Measurements from ENCODE around the gene MAPK9.

Gene MAPK9

GRCh38 chr5:180291943-180292831 lies at the start of gene MAPK9:
Gene MAPK9 (minus strand): TSS chr5:180292083. CDS start chr5:180280561, 11,522 bp downstream.
- DNase-seq: peak; percentile 95

DNA sequence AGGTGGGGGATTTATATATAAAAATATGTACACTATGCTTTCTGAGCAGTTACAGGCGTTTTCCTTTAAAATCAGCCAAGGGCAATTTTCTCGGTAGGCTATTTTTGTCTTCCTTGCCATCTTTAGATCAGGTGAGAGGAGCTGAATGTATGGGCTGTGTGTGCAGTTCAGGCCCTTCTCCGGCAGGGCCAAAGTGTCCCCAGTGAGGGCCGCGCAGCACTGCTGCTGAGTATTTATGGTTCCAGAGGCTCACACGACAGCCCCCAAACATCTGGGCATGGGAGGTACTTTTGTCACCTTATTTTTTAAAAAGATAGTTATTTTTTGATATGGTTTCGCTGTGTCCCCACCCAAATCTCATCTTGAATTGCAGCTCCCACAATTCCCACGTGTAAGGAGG lies 49.7 kb upstream of the MAPK9 start:
- no peak for DNase-seq

GRCh38 chr5:180340856-180341255 lies 49.0 kb upstream of the MAPK9 start:
- DNase-seq: no peak

DNA sequence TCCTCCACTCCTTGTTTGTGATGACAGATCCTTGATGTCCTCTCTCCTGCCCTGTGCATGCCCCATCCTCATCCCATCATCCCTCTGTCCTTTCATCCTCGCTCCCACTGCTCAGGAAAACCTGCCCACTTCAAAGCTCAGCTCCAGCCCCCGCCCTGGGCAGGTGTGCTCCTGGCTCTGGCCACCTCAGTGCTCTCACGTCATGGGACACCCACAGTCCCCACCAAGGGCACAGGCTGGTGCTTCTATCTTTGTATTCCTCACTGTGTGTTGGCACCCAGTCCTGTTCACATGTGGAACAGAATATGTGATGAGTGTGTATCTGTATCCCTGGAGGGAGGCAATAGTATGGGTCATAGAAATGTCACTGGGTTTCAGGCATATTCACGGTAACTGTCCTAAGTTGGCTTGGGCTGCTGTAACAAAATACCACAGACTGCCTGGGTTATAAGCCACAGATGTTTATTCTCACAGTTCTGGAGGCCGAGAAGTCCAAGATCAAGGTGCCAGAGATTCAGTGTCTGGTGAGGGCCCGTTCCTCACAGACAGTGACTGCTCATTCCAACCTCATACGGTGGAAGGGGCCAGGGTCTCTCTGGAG lies 47.8 kb upstream of the MAPK9 start:
- DNase-seq: no peak

DNA sequence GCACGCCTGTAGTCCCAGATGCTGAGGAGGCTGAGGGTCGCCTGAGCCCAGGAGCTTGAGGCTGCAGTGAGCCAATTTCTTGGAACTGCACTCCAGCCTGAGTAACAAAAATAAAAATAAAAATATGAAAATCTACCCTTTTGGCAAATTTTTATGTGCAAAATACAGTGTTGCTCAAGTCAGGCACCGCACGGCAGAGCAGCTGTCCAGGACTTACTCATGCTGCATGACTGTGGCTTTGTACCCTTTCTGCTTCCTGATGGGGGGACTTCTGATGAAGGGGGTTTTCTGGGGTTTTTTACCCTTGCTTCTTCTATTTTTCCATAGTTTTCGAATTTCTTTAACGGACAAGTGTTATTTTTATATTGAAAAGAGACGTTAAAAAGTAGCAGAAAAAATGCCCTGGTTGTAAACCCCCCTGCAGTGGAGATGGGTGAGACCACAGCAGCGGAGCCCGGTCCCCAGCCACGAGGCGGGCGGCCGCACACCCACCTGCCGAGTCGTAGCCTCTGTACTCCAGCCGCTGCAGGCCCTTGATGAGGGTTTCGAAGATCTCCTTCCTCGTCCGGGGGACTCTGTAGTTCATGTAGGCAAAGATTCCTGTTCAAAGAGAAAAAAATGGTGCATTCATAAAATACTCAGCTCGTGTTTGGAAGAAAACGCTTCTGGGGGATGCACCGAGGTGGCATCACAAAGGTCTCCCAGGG lies 46.3 kb upstream of the MAPK9 start:
- no peak for DNase-seq

- no peak for DNase-seq
Measured at GRCh38 chr5:180336234-180337020, 44.5 kb upstream of the MAPK9 start.

DNA sequence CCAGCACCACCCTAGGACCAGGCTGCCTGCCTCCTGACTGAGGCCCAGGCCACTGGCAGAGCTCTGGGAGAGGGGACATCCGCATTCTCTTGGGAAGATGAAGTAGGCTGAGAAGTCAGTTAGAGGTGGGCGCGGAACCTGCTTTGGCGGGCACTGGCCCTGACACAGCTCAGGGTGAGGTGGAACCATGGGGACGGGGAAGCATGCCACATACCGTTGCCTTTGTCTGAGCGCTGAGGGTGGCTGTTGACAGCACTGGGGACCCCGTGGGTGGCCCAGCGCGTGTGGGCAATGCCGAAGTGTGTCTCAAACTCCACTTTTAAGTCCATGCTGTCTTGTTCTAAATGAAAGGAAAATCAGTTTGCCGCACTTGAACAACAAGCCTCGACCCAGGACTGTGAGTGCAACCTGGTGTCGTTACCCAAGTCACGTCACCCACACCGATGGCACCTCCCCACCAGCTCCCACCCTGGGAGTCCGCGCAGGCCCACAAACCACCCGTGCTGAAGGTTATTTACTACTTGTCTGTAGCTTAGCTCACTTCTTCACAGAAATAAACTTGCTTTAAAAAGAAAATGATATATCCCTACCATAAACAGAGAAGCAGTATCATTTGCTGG lies 43.8 kb upstream of the MAPK9 start:
- DNase-seq: no peak

DNA sequence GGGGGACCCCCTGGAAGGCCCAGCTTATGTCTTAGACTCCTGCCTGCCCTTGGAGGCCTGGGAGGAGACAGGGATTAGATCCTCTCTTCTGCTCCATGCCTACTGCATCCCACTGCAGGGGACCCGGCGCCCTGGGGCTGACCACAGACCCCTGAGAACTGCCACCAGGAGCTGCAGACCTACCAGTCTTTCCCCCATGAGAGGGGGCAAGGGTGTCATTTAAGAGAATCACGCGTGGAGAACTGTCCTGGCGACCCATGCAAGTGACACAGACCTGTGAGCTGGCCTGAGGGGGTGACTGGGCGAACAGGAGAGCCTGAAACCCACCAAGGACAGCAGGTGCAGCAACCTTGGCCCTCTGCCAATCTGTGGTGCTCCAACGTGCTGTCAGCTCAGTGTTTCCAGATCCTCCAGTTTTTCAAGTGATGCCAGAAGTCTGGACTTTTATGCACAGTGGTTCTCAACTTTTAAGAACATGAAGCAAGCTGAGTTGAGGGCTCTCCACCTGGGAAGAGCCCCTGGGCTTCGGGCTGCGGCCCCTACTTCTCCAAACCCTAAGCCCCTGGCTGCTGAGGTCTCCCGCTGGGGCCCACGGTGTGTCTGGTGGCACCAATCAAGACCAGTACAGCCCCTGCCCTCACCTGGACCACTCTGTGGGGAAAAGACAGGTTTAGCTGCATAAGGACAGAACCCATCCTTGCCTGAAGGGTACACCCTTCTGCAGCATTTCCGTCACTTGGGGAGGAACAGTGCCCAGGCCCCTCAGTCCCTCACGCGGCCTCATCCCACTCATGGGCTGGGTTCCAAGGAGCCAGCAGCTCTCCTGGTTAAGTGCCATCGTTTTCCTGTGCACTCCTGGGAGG lies 43.1 kb upstream of the MAPK9 start:
- DNase-seq: no peak

DNA sequence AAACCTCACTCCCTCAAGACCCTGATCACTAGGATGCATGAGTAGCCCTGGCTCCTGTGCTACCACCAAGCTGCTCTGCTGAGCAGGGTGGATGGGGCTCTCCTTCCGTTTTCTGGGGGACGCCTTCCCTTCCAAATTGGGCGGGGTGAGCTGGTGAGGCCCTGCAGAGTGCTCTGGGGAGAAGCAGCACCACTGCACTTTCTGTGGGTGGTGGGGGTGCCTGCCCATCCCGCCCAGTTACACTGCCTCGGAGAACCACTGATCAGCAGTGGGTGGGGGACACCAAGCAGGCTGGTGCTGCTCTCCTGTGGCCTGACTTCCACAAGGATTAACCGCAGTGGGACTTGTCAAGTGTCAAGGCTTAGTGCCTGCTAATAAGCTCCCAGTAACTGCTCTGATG lies 42.3 kb upstream of the MAPK9 start:
- no peak for DNase-seq

DNA sequence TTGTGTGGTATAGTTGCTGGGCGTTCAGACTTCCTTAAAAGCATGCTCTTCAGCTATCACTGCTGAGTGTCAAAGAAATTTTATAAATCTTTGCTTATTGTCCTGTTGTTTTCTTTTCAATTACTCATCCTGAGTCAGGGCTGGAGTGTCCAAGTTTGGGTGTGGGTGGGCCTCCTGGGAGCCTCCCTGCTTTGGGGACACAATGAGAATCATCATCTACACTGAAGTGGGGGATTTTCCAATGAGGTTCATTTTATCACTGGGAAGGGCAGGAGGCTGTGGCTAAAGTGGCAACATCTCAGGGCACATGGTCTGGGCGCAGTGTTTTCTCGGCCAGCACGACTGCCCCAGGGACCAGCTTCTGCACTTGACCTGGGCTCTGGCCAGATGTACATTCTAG lies 41.8 kb upstream of the MAPK9 start:
- DNase-seq: no peak

DNA sequence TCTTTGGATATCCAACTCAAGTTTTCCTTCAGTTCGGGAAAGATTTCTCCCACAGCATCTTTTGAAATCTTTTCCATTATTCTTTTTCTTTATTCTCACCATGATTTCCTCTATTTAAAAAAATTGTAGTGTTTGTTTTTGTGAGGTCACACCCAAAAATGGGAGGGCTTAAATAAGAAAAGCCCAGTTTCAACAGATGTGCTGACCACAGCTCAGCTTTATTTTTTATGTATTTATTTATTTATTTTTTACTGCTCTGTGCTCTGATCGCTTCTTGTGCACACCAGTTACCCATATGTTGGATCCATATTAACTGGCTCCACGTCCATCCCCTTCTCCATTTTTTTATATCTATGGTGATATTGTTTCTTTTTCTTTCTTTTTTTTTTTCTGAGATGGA lies 41.0 kb upstream of the MAPK9 start:
- DNase-seq: no peak

GRCh38 chr5:180332051-180332517 lies 40.2 kb upstream of the MAPK9 start:
- DNase-seq: peak; percentile 53

DNA sequence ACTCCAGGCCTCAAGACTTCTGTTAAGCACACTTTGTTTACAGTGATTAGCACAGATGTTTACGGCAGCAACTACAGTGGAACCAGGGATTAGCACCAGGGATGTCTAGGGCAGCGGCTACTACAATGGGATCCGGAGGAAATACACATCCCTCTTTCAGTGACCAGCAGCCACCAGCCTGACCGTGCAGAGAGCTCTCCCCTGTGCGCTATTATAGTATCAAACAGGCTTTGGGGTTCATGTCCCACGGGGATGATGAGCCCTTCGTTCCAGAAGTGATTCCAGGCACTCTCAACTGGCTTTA lies 39.7 kb upstream of the MAPK9 start:
- DNase-seq: no peak

DNA sequence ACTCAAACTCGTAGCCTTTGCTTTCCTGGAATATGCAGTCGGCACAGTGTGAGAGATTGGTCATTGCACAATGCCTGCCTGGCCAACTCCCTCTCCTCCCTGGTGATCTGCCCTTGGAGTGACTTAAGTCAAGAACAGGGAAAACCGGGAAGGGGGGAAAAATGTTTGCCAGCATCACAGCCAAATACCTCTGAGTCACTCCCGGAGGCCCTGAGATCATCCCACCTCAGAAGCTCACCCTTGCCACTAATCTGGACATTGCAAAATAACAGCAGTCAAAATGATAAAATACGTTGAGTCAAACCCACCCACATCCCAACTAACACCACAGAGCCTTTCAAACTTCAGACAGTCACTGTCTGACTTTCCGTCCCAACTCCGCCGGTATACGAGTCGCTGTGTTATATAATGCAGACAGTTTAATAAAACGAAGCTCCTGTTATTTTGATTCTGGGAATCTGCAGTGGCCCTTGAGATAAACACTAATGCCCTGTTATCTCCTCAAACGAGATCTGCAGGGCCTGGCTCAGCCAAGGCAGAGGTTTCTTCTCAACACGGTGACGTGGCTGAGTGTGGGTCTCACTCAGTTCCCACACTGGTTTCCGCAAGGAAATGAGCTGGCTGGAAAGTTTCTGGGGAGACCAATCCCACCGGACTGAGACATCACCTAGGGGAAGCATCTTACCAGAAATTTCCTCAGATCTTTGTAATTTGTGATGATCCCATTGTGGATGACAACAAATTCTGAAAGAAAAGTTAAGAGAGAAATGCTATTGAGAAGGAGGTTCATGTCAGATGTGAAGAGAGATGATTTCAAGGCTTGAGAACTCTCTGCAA lies 39.1 kb upstream of the MAPK9 start:
- DNase-seq: no peak

DNA sequence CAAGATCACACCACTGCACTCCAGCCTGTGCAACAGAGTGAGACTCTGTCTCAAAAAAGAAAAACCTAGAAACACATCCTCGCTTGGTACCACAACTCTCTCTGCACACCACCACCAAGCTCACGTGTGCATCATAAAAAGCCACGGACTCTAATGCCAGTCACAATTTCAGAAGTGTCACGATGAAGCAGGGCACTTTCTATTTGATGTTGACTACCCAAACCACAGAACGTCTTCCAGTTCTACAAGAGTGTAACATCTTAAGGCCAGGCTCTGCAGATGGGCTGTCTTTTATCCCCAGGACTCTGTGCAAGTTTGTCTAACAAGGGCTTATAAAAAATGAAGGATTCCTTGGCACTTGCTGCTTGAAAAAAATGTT lies 38.4 kb upstream of the MAPK9 start:
- no peak for DNase-seq

DNA sequence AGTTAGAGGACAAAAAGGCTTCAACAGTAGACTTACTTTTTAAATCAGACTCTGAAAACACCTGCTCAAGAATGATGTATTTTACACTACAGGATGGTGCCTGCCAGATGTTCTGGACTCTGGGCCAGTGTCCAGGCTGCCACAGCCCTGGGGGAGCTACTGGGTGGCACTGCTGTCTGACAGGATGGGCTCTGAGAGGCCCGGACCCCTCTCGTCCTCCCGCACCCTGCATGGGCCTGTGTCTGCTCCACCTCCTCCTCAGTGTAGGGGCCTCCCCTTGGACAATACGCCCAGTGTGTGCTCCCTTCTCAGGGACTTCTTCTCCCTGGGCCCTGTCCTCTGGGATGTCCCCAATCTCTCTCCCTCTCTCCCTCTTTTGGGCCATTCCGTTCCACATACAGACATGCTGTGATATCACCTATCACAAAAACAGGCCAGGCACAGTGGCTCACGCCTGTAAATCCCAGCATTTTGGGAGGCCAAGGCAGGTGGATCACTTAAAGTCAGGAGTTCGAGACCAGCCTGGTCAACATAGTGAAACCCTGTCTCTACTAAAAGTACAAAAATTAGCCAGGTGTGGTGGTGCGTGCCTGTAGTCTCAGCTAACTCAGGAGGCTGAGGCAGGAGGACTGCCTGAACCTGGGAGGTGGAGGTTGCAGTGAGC lies 37.9 kb upstream of the MAPK9 start:
- no peak for DNase-seq

DNA sequence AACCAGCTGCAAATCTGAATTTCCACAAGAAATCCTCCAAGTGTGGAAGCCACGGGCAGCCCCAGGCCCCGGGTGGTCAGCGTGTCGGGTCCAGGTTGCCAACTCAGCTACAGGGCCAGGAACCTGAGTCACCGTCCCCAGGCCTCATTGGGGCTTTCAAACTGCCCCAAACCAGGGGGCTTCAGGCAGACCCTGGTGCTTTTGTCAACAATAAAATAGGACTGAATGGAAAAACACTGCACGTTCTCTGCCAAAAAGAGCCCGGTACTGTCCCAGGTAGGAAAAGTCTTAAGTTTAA lies 37.2 kb upstream of the MAPK9 start:
- no peak for DNase-seq

DNA sequence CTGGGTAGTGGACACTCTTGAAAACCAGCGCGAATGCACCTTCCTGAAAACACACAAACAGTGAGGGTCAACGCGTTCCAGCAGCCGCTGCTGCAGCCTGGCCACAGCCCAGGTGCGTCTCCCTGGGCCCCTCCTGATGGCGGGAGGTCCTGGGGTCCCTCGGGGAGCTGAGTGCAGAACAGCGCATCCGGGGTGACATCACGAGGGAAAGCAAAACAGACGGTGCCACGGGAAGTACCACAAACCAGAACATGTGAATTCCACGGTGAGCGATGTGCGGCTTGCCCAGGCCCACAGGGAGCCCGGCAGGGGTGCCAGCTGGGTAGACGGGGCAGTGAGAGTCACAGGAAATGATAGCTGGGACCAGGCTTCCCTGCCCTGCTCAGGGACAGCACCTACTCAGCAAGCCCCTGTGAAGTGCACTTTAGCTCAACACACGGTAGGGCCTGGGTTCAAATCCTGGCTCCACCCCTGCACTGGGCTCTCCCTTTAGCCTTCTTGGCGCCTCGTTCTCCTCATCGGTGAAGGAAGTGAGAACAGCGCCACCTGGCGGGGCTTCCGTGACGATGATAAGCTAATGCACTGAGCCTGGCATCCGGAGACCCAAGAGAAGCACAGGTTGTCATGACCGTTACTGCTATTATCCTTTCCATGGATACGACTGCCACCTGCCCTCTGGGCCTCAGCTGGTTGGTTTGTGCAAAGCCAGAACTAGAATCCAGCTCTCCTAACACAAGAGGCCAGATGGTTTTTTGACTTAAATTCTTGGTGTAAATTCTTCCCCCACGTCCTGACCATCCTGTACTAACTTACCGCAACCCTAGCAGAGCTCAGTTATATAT lies 36.6 kb upstream of the MAPK9 start:
- DNase-seq: peak; percentile 90

GRCh38 chr5:180326989-180327565 lies 35.2 kb upstream of the MAPK9 start:
- no peak for DNase-seq

Data from NCI-H69 (cell line).